HG03432 (cell line): Measurements from ENCODE around the gene HNRNPM.
"Not testable (repeated sequence)": the region's sequence is repeated elsewhere in the genome, so short reads cannot be mapped to it uniquely, and the experiment has no call there.

Experiments
- ATAC-seq: cut with Tn5 transposase; IDR thresholded peaks from one replicate; pipeline ENCODE4 v1.9.1; 2021; ENCODE audit warnings: mild to moderate bottlenecking, moderate library complexity; ENCODE audit not compliant: unreplicated experiment

Gene HNRNPM, protein sequence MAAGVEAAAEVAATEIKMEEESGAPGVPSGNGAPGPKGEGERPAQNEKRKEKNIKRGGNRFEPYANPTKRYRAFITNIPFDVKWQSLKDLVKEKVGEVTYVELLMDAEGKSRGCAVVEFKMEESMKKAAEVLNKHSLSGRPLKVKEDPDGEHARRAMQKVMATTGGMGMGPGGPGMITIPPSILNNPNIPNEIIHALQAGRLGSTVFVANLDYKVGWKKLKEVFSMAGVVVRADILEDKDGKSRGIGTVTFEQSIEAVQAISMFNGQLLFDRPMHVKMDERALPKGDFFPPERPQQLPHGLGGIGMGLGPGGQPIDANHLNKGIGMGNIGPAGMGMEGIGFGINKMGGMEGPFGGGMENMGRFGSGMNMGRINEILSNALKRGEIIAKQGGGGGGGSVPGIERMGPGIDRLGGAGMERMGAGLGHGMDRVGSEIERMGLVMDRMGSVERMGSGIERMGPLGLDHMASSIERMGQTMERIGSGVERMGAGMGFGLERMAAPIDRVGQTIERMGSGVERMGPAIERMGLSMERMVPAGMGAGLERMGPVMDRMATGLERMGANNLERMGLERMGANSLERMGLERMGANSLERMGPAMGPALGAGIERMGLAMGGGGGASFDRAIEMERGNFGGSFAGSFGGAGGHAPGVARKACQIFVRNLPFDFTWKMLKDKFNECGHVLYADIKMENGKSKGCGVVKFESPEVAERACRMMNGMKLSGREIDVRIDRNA

DNA sequence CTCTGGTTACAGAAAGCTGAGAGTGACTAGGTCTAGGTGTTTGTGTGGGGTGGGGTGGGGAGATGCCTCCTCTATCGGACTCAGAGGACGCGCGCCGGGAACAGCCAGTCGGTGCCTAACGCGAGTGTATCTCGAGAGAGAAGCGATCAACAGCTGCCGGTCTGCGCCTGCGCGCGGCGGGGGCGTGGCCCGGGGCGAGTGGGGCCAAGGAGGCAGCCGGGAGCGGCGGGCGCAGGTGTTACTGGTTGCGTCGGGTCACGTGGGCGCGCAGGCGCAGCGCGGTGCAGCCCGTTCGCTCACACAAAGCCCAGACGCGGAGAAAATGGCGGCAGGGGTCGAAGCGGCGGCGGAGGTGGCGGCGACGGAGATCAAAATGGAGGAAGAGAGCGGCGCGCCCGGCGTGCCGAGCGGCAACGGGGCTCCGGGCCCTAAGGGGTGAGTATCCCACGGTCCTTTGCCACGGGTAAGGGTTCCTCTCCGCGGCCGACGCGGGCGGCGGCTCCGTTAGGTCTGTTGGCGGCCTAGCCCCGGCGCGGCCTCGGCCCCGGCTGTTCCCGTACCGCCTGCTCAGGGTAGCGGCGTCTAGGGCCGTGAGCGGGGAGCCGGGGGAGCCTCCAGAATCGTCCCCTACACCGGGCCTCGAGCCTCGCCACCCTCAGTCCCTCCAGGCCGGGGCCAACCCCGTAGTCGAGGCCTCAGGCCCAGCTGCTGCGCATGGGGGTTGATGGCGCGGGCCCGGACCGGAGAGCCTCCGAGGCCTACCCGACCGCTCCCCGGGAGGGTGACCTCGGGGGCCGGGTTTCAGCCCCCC lies at the start of gene HNRNPM:
HNRNPM (plus strand) TSS at position 299 of the 811 bp plus-strand sequence; CDS start at position 323, 24 bp downstream.
- ATAC-seq: peak; percentile 89

DNA sequence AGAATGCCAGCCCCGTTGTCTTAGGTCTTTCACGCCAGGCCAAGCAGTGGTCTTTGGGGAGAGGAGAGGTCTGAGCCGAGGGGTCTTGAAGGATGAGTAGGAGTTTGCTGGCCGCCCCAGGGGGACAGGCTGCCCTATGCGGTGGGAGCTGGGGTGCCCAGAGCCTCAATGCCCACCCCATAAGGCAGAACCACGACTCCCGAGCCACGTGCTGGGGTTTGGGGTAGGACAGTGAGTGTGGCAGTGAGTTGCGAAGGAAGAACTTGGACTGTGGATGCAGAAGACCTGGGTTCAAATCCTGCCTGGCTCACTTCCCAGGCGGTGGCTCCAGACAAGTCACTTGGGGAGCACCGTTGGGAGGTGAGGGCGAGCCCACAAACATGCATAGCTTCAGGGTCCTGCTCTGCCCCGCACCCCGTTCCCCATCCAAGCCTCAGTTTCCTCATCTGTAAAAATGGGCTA lies 49.1 kb upstream of the HNRNPM start:
- ATAC-seq: no peak

DNA sequence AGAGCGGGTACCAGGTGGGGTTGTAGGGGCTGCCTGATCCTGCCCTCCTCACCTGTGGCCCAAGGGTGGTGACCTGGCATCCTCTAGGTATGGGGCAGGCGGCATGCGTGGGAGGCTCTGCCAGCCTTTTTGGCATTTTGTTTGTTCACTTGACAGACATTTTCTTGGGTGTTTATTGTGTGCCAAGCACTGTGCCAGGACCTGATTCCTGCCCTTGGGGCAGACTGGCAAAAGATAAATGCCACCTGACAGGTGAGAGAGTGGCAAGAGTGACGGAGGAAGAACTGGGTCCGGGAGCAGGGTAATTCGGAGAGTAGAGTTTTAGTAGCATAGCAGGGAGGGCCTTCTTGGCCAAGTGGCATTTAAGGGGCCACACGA lies 48.6 kb upstream of the HNRNPM start:
- no peak for ATAC-seq

DNA sequence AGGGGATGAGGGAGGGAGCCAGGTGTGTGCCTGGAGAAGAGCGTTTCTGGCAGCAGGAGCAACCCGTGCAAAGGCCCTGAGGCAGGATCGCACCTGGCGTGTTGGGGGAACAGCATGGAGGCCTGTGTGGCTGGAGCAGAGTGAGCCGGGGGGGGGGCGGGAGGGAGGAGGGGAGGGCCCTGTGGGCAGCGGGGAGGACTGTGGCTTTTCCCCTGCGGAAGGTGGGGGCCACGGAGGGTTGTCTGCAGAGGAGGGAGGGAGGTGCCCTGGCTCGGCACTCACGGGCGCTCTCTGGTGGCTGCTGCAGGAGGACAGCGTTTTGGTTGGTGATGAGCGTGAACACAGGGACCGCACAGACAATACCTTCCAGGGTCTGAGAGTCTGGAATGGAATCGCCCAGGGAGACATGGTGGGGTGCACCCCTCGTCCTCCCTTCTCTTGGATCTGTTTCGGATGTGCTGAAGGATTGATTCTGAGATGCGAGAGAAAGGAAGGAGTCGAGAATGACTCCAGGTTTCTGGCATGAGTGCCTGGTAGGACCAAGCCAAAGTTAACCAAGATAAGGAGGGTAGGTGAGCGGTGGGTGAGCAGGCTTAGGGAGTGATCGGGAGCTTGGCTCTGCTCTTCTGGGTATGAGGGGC lies 48.1 kb upstream of the HNRNPM start:
- ATAC-seq: no peak

DNA sequence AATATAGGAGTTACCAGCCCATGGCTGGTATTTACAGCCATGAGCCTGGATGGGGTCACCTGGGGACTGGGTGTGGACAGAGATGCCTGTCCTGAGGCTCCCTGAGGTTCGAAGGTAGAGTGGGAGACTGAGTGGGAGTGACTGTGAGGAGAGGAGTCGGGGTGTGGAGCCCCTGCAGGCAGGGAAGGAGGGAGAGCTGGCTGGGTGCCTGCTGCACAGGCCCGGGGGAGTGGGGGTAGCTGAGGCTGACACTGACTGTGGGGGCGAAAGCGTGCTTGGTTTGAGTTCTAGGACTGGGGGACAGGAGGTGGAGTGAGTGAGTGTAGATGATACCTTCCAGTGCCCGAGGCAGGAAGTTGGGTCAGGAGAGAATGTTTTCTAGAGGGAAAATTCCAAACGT lies 47.5 kb upstream of the HNRNPM start:
- no peak for ATAC-seq

DNA sequence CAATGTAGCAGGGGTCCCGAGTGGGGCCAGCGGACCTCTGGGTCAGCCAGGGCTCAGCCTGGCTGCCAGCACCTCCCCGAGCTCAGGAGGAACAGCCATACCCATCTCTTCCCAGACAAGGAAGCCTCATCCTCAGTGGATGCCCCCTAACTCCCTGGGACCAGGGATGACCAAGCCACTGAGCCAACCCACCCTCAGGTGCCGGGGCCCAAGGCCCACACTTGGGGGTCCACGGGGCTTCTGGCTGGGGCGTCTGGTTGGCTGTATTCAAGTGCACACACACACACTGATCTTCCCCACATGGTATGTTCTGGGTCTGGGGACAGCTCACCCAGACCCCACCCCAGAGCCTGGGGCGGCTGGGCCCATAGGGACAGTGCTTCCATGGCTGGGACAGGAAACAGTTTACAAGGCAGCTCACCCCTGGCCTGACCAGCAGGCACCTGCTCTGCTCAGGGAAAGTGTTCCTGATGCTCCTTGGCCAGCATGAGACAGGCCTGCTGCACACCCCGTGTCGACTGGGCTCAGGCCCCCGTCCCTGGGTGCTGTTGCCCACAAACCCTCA lies 46.9 kb upstream of the HNRNPM start:
- ATAC-seq: no peak

DNA sequence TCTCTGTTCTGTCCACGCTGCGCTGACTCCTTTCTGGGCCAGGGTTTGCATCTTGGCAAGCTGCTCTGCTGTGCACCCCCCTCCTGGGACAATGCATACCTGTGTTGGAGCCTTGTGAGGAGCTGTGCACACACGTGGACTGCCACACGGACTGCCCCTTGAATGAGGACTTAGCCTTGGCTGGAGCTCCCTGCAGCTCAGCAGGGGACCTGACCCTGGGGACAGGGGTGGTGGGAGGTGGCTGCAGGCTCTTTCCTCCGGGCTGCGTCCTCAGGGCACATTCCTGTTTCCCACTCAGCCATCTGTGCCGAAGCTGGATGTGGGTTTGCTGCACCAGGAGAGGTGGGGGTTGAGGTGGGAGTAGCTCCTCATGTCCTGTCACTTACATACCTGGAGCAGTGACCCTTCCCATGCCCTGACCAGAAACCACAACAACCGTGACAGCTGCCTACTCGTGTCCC lies 46.4 kb upstream of the HNRNPM start:
- no peak for ATAC-seq

DNA sequence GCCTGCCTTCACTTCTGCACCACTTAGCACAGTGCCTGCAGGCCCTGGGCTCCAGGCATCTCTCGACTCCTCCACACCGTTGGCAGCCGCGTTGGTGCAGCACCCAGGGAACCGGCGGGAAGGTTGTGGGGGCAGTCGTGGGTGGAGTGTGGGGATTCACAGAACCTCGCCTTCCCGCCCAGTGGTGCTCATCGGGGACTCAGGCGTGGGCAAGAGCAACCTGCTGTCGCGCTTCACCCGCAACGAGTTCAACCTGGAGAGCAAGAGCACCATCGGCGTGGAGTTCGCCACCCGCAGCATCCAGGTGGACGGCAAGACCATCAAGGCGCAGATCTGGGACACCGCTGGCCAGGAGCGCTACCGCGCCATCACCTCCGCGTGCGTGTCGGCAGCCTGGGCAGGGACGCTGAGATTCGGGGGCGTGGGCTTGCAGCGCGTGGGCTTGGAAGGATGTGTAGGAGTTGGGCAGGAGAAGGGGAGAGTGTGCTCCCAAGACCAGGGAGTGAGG lies 45.0 kb upstream of the HNRNPM start:
- no peak for ATAC-seq

DNA sequence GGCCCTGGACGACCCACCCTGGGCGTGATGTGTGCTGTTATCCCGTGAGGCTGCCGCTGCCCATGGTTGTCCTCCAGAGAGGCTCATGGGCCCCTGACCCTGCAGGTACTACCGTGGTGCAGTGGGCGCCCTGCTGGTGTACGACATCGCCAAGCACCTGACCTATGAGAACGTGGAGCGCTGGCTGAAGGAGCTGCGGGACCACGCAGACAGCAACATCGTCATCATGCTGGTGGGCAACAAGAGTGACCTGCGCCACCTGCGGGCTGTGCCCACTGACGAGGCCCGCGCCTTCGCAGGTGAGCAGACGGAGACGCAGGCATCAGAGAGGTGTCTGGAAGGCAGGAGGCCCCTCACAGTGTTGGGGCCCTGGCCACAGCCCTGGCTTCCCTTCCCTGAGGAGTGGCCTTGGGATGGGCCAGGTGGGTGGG lies 42.8 kb upstream of the HNRNPM start:
- ATAC-seq: no peak

DNA sequence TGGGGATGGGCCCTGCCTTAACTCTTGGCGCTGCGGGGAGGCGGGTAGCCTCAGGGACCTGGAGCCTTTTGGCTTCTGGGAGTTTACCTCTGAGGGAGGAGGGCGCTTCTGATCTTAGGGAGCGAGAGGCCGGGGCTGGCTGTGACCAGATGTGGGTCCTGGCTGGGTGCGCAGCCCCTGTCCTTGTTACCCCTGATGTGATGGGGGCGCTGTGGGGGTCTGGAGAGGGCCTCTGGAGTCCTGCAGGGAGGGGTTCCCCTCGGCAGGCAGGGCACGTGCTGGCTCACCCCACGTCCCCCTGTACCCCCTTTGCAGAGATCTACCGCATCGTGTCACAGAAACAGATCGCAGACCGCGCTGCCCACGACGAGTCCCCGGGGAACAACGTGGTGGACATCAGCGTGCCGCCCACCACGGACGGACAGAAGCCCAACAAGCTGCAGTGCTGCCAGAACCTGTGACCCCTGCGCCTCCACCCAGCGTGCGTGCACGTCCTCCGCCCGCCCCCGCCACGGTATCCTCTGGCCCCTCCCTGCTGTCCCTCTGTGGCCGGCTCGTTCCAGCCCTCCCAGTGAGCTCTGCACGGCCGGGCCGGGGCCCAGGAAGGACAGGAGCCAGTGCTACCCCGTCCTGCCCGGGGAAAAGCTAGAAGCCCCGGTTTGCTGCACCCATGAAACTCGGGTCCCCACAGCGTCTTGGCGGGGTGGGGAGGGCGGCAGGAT lies 41.5 kb upstream of the HNRNPM start:
- ATAC-seq: no peak

DNA sequence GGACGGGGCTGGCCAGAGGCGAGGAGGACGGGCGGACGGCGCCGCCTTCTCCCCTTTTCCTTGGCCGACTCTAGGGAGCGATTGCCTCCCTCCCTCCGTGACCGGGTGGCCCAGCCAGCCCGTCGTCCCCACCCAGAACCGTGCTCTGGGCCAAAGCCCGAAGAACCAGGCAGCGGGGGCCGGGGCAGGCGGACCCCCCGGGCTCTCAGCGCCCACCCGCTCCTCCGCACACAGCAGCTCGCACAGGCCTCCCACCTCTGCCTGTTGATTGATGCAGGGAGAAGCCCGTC lies 41.0 kb upstream of the HNRNPM start:
- ATAC-seq: no peak

DNA sequence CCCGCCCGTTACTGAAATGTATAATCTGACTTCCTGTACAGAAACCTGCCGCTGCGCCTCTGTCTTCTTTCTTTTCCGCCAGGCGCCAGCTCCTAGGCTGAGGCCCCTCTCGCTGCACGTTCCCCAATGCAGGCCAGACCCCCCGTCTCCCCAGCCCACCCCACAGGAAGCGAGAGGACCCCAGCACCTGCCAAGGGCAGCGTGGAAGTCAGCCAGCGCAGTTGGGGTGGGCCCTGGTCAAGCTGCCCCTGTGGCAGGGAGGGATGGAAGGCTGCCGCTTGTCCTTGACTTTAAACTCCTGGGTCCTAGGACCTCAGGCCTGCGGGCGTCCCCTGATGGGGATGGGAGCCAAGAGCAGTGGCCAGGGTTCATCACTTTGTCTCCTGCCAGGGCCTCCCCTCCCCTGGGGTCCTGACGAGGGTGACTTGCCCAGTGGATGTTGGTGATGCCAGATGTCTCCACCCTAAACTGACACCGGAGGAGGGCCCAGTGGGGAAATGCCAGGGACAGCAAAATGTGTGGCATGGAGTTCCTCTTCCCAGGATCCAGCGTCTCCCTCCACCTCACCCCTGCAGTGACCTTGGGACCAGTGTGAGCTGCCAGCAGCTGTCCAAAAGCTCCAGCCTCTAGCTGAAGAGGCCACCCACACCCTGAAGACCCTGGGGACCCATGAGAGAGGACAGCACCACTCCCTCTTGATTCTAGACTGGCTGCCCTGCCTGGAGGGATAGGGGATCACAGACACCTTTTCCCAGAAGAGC lies 40.2 kb upstream of the HNRNPM start:
- no peak for ATAC-seq

DNA sequence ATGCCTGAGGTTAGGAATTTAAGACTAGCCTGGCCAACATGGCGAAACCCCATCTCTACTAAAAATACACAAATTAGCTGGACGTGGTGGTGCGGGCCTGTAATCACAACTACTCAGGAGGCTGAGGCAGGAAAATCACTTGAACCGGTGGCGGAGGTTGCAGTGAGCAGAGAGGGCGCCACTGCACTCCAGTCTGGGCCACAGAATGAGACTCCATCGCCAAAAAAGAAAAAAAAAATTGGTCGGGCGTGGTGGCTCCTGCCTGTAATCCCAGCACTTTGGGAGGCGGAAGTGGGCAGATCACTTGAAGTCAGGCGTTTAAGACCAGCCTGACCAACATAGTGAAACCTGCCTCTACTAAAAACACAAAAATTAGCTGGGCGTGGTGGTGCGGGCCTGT lies 34.1 kb upstream of the HNRNPM start:
- not testable (repeated sequence) for ATAC-seq

DNA sequence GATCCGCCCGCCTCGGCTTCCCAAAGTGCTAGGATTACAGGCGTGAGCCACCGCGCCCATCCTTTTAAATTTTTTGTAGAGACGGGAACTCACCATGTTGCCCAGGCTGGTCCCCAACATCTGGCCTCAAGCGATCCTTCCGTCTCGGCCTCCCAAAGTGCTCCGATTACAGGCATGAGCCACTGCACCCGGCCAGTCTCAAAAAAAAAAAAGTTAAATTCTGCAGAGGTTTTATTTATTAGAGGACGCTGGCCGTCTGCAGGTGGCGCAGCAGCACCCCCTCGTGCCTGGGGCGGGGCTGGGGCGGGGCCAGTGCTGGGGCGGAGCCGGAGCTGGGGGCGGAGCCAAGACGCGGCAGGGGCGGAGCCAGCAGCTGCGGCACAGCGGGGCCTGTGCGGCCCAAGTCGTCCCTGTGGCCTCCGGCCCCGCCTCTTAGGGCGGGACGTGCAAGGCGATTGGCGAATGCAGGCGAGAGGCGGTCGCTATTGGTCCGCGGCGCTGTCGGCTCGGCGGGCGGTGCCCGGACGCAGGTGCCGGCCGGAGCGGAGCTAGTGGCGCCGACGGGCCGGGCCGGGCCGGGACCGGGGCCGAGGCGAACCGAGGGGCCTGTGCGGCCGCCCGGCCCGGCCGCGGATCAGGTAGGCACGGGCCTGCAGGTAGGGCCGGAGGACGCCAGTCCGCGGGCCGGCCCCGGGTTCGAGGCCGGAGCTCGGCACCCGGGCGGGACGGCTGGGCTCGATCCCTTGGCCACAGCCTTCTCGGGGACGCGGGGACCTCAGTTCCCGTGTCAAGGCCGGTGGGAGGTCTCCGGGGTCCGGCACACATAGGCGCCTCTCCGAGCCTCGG lies 31.8 kb upstream of the HNRNPM start, which contains the start of gene MARCHF2:
MARCHF2 (plus strand) TSS at position 523 of the 846 bp plus-strand sequence. CDS start 8,536 bp downstream, outside the sequence.
- peak; percentile 99 for ATAC-seq

DNA sequence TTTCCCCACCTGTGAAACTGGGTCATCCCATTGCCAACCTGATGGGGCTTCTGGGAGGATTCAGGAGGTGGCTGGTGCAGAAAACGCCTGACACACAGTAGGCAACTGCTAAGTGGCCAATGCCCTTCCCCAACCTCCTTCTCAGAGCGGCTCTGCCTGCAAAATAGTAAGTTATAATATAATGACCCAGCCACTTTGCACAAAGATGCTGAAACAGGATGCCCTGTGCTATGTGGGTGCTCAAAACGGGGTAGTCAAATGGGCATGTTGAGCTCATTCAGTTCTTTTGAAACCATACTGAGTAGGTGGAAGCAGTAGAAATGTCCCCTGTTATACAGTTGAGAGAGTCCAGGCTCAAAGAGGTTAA lies 31.2 kb upstream of the HNRNPM start:
- ATAC-seq: no peak

DNA sequence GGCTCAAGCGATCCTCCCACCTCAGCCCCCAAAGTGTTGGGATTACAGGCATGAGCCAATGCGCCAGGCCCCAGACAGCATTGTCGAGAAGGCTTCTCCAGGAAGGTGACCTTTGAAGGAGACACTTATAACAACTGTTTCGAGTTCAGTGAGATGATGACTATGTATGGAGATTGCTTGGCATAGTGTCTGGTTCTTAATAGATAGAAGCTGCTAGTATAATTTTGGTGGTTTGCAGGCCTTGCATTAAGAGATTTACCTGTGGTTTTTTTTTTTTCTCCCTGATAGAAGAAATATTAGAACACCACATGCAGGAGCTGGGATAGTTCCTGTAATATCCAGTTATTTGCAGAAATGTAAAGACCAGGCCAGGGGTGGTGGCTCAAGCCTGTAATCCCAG lies 28.0 kb upstream of the HNRNPM start:
- ATAC-seq: no peak

DNA sequence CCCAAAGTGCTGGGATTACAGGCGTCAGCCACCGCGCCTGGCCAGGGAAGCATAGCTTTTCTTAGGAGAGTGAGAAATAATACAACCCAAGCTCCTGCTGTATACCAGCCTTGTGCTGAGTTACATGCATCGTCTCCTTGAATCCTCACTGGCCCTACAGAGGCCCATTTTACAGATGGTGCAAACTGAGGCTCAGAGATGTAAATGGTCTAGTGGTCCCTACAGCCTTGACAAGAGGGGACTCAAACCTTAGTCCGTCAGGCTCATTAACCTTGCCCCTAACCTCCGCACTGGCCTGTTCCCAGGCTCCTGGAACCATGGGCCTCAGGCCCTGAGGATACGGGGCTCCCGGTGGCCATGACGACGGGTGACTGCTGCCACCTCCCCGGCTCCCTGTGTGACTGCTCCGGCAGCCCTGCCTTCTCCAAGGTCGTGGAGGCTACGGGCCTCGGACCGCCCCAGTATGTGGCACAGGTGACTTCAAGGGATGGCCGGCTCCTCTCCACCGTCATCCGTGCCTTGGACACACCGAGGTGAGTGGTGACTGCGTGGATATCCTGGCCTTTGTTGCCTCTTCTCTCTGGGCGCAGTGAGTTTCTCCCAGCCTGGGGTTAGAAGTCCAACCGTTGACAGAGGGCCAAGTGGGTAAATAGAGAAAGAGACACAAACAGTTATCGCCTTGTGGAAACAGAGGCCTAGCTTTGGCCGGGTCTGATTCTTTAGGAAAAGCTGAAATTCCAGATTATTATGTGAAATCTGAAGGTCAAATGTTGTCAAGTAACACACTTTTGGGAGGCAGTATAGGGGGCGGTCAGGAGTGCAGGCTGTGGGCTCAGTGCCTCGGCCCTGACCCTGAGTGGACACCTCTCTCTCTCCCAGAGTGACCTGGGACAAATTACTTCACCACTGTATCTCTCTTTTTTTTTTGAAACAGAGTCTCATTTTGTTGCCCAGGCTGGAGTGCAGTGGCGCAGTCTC lies 23.0 kb upstream of the HNRNPM start:
- no peak for ATAC-seq
